HG03378 (cell line): ENCODE measurements around the gene MRPS18C.
"Not testable (repeated sequence)": the region's sequence is repeated elsewhere in the genome, so short reads cannot be mapped to it uniquely, and the experiment has no call there.

Source experiments
- ATAC-seq: cut with Tn5 transposase; IDR thresholded peaks from one replicate; pipeline ENCODE4 v1.9.1; 2021; ENCODE audit warnings: mild to moderate bottlenecking, moderate library complexity; ENCODE audit not compliant: unreplicated experiment

Gene MRPS18C

GRCh38 chr4:83496085-83496917, 40.4 kb downstream of the MRPS18C start:
- not testable (repeated sequence) for ATAC-seq

- ATAC-seq = no peak
Measured at GRCh38 chr4:83498187-83498586, 42.3 kb downstream of the MRPS18C start.

DNA sequence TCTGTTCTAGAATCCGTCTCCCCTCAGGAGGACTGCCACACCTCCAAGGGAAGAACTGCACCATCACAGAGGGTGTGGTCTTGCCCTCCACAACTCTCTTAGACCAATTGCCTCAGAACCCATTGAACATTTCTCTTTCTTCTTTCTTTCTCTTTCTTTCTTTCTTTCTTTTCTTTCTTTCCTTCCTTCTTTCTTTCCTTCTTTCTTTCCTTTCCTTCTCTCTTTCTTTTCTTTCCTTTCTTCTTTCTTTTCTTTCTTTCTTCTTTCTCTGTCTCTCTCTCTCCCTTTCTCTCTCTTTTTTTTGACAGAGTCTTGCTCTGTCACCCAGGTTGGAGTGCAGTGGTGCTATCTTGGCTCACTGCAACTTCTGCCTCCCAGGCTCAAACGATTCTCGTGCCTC, 45.8 kb downstream of the MRPS18C start:
- not testable (repeated sequence) for ATAC-seq

DNA sequence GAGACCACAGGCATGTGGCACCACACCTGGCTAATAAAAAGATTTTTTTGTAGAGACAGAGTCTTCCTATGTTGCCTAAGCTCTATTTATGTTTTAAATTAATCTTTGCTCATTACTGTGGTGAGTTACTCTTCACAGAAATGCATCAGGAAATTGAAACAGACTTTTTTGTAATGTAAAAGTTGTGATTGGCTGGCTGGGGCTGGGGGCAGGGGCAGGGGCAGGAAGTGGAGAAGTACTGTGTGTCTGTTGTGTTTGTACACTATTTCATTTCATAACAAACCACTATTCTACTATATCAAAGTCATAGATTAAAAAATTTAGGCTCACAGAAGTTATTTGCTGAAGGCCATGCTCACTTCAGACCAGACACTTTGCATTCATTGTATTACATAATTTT, 48.1 kb downstream of the MRPS18C start:
- no peak for ATAC-seq

- ATAC-seq = no peak
Measured at GRCh38 chr4:83504503-83504902, 48.6 kb downstream of the MRPS18C start.

DNA sequence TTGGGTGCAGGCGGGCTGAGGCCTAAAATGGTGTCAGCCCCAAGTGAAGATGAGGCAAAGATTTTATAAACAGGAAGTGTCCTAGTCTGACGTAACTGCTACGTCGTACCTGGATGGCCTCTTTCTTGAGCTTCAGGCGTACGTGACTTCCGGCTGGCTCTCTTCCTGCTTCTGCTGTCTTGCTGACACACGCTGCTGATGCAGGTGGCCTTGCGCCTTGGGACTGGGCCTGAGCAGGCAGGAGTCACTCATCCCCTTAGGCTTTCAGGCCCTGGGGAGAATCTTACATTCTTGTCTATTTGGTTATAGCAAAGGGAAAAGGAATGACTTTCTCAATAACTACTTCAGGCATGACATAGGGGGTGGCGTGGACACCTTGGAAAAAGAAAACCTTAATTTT, 49.1 kb downstream of the MRPS18C start:
- no peak for ATAC-seq

DNA sequence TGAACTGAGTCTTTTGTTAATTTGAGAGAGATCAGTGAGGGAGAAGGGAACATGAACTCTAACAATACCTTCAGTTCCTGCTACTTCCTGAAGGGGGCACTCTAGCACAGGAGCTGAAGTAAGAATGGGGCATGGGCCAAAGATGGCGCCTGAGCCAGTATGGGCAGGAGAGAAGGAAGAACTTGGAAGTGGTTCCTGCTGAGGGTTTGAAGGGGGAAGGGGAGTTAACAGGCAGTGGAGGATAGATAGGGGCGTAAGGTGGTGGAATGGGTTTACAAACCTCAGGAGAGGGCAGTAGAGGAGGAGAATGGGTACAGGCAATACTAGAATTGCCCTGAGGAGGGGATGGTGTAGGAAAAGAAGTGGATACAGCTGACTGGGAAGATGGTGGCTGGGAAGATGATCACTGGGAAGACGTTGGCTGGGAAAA, 53.3 kb downstream of the MRPS18C start:
- not testable (repeated sequence) for ATAC-seq

DNA sequence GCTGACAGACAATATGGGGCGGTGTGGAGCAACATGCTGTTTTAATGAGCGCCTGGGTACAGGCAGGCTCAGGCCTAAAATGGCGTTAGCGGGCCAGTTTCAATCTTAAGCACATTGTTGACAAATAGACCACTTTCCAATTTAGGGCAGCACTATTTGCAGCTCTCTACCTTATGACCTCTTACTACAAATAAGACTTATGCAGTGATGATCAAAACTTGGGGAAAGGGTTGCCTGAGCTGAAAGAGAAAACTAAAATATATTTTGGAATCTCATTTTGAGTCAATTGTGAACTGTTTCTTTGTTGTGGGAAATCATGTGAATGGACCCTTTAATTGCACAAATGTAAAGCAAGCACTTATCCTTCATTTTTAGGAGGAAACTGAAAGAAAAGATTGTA, 54.6 kb downstream of the MRPS18C start:
- no peak for ATAC-seq
